ENCODE results near the gene UST.

Gene UST, protein sequence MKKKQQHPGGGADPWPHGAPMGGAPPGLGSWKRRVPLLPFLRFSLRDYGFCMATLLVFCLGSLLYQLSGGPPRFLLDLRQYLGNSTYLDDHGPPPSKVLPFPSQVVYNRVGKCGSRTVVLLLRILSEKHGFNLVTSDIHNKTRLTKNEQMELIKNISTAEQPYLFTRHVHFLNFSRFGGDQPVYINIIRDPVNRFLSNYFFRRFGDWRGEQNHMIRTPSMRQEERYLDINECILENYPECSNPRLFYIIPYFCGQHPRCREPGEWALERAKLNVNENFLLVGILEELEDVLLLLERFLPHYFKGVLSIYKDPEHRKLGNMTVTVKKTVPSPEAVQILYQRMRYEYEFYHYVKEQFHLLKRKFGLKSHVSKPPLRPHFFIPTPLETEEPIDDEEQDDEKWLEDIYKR

DNA sequence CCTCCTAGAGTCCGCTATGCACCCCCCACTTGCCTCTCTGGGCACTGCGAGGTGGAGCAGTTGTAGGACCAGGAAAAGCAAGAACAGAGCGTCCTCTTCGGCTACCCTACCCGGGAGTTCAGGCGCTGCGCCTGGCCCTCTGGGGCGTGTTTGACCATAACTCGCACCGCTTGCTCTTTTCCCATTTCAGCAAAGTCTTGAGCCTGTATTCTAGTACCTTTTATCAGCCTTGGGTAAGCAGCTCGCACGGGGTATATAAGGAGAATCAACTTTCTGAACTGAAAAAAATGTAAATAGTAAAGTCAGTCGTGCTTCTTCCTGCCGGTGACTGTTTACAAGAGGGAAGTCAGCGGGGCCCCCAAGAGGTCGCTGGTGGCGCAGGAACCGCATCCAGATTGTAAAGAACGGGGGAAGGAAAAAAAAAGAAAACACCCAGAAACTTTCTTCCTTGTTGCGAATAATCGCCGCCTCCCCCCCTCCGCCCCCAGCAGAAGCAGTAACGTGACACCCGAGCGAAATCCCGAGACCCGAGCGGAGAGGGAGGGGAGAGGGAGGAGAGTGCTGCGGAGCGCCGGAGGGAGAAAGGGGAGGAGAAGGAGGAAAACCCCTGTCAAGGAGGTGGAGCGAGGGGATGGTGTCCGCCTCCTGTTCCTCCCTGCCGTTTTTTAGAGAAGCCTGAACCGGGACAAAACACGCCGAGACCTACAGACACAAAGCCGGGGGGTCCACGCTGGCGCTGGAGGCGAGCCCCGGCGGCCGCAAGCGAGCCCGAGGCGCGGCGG, at the start of gene UST:
UST (plus strand) TSS at position 668 of the 782 bp plus-strand sequence. CDS start 401 bp downstream, outside the sequence.
- no peak for DNase-seq (ENCODE audit: low read depth)

DNA sequence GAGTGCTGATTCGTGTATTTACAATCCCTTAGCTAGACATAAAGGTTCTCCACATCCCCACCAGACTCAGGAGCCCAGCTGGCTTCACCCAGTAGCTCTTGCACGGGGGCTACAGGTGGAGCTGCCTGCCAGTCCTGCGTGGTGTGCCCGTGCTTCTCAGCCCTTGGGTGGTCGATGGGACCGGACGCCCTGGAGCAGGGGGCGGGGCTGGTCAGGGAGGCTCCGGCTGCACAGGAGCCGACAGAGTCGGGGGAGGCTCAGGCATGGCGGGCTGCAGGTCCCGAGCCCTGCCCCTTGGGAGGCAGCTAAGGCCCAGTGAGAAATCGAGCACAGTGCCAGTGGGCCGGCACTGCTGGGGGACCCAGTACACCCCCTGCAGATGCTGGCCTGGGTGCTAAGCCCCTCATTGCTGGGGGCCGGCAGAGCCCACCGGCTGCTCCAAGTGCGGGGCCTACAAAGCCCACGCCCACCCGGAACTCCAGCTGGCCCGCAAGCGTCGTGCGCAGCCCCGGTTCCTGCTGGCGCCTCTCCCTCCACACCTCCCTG, 48.9 kb upstream of the UST start:
- no peak for DNase-seq (ENCODE audit: low read depth)

DNA sequence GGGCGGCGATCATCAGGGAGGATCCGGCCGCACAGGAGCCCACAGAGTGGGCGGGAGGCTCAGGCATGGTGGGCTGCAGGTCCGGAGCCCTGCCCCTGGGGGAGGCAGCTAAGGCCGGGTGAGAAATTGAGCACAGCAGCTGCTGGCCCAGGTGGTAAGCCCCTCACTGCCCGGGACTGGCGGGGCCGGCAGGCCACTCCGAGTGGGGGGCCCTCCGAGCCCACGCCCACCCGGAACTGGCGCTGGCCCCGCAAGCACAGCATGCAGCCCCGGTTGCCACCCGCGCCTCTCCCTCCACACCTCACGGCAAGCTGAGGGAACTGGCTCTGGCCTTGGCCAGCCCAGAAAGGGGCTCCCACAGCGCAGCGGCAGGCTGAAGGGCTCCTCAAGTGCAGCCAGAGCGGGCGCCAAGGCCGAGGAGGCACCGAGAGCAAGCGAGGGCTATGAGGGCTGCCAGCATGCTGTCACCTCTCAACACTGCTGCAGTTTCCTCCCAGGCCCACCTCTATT, 48.1 kb upstream of the UST start:
- DNase-seq (ENCODE audit: low read depth): no peak

DNA sequence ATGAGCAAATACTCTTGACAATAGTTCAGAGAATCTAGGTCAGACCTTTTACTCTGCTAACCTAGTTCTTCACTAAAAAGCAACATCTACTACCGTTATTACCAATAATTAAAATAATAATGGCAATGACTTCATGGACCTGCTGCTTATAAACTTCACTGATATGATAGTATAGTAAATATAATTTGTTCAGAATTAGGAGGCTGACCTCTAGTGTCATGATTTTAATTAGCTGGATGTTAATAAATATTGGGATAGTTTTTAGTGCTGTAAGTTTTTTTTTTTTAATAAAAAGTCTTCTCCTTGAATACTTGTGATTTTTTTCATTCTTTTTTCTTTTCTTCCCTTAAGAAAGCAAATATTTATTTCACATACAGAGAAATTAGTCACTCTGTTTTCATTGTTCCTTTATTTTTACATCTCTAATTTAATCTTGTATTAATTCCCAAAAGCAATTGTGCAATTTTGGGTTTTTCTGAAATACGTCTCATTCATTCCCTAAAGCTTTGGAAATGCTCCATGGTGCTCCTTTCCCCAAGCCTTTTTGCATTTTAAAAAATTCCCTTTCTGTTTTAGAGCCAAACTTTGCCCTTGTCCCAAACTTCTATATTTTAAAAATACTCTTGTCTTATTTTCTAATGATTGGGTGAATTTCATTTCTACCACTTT, 46.6 kb upstream of the UST start:
- DNase-seq (ENCODE audit: low read depth): no peak

DNA sequence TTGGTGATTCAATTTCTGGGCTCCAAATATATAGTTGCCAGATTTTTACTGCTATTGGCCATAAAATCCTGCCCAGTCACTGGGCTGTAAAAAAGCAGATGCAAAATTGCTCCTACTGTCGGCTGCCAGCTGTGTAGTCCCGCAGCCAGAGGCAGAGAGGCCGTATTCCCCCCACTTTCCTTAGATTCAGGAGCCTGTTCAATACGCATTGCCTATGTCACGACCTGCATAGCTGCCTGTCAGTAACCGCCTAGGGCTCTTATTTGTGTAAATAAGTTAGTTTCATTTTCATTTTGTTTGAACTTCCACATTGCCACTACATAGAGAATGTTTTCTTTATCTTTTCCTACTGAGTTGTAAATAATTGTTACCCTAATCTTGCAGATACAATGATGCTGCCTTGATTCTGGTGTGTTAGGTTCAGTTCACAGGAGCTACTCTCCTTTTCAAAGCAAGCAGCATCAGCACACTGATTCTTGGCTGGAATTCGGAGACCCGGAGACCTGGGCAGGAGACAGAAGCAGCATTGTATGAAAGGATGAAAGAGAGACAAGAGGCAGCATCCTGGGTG, 46.0 kb upstream of the UST start:
- no peak for DNase-seq (ENCODE audit: low read depth)

DNA sequence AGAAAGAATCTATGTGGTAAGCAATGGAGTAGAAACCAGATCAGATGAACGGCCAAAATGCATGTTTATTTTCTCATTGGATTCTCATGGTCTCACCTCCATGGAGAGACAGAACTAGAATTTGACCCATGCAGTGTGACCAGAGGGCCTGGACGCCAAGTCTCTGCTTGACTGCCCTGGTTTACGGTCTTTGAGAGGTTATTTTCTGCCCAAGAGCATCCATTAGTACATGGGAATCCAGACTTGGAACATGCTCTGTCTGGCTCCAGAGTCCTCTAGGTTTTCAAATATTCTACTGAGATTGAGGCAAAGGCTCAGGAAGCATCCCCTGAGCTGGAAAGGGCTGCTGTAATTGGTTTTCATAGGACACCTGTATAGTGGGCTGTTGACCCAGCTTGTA, 45.5 kb upstream of the UST start:
- no peak for DNase-seq (ENCODE audit: low read depth)

DNA sequence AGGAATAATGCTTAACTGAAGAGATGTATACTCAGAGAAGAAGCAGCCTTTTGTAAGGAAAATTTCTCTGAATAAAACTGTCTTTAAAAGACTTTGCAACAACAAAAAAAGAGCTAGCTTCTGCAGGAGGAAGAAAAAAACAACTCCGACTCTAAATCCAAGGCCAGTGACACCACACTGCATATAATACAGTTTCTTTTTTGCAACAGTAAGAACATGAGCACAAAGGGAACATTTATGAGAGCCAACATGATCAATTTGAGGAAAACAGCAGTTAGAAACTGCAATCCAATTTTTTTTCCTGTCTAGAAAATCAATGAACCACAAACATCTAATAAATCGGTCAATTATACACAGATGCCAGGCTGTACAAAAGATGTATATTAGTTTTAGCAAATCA, 42.9 kb upstream of the UST start:
- DNase-seq (ENCODE audit: low read depth): no peak

DNA sequence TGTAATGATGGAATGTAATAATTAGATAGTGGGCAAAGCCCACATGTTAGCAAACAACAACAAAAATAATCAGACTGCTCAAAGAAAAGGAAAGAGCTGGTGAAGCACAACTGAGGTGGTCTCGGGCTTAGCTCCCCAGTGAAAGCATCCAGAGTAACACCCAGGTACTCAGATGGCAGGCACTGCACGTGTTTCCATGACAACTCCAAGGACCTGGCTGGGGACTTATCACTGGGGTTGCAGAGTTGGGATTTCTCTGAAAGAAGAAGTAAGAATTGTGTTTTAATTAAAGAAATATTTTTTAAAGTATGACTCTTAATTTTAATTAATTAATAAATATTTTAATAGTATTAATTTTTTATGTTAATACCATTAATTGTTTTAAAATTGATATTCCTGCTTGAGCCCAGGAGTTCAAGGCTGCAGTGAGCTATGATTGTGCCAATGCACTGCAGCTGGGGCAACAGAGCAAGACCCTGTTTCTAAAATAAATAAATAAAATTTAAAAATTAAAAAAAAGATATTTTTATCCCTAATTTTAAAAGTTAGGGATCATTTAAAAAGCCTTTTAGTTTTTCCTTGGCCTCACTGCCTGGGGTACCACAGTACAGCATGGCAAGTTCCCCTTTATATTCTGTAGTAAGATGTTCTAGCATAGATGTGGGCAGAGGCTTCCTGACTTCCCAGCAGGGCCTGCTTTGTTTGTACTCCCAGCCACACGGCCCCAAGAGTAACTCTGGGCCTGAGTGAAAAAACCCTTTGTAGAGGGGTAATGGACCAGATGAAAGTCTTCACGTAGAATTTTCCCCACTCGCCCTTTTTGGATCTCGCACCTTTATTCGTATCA, 42.2 kb upstream of the UST start:
- no peak for DNase-seq (ENCODE audit: low read depth)

GRCh38 chr6:148708707-148709106, 38.1 kb upstream of the UST start:
- no peak for DNase-seq (ENCODE audit: low read depth)

GRCh38 chr6:148709577-148709976, 37.3 kb upstream of the UST start:
- DNase-seq (ENCODE audit: low read depth): no peak

GRCh38 chr6:148711833-148712654, 34.8 kb upstream of the UST start:
- no peak for DNase-seq (ENCODE audit: low read depth)

DNA sequence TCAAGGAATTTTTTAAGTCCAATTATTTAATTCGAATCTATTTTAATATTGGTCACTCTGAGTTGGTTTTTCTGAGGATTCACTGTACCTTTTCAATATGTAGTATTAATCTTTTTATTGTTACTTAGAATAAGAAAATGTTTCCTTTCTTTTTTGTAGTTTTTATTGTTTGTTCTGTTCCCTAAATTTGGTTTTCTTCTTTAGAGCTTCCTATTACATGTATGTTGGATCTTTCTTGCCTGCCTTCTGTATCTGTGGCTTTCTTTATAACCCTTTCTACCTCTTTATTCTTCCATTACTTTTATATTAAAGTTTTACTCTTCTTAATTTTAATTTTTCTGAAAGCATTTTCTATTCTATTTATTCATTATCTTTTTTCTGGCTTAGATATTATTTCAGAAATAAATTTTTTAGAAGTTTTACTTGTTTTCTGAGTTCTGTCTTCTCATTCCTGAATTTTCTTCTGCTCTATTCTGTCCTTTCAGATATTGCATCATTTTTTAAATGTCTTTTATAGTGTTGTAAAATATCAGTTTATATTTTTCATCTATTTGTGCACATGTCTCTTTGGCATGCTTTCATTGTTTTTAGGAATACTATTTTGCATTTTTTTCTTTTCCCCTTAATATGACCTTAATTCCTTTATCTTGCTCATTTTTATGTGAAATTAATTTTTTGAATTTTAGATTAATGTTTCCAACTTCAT, 33.6 kb upstream of the UST start:
- no peak for DNase-seq (ENCODE audit: low read depth)

GRCh38 chr6:148713921-148714320, 32.9 kb upstream of the UST start:
- DNase-seq (ENCODE audit: low read depth): no peak

DNA sequence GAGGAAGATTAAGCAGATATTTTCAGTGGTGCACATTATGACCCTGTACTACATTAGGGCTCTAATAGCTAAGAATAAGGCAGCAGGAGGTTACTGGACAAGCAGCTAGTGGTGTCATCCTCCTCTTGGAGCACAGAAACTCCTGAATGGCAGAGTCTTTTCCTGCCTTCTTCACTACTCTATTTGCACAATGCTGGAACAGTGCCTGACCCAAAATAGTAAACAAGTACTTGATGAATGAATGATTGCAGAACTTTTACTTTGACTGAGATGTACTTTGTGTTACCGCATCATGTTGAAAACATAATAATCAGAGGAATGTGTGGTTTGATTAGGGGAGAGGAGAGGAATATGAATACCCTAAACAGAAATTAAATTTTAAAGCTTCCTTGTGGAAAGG, 30.0 kb upstream of the UST start:
- no peak for DNase-seq (ENCODE audit: low read depth)

DNA sequence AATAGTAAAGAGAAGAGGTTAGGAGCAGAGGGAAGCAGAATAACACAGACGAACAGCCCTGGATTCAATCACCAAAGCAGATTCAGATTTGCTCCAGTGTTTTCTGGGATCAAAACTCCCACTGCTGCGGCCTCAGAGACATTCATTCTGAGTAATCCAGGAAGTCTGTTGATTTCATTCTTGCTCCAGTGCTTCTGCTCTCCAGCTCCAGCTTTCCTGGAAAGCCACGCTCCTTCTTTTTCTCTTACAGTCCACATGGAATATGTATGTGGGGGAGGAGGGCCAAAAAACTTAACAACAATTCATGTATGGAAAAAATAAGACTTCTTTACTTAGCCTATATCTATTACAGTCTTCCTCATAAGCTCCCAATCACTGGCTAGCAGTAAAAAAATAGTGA, 26.4 kb upstream of the UST start:
- DNase-seq (ENCODE audit: low read depth): no peak

- DNase-seq (ENCODE audit: low read depth): no peak
Measured at GRCh38 chr6:148720897-148721296, 25.9 kb upstream of the UST start.

DNA sequence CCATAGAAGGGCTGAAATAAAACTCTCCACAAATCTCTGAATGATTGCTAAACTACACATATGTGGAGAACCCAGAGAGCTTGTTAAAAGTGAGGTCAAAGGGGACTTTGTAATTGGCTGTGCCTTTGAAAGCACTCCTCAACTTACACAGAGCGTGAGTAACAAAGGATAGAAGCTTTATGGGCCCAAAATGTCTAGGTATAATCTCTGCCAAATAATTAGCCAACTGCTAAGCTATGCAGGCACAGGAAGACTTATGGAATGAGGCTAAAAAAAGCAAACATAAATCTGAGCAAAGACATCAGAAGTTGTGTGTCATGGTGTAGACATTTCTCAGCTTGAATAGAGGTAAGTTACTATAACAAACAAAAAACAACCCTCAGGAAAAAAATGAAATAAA, 23.3 kb upstream of the UST start:
- DNase-seq (ENCODE audit: low read depth): no peak

GRCh38 chr6:148724428-148724827, 22.4 kb upstream of the UST start:
- DNase-seq (ENCODE audit: low read depth): no peak

DNA sequence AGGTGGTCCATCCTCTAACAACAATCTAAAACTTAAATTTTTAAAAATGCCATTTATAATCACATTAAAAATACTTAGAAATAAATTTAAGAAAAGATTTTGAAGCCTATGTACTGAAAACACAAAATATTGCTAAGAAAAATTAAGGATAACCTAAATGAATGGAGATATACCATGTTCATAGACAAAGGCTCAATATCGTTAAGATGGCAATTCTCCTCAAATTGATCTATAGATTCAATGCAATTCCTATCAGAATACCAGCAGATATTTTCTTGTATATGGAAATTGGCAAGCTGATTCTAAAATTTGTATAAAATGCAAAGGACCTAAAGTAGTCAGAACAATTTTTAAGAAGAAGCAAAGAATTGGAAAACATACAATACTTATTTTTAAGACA, 19.7 kb upstream of the UST start:
- DNase-seq (ENCODE audit: low read depth): no peak

- no peak for DNase-seq (ENCODE audit: low read depth)
Measured at GRCh38 chr6:148735989-148736388, 10.8 kb upstream of the UST start.

Measured in stimulated activated CD8-positive, alpha-beta memory T cell treated with anti-CD3 and anti-CD28 coated beads, Interleukin-12 subunit alpha, Interleukin-12 subunit beta, amount 100 ng/mL, for 4 hours (primary cell).